ENCODE results near the gene MC2R.

- no peak for TF ChIP-seq EZH2 (IDR thresholded peaks at IDR 0.05; ENCODE audit: borderline replicate concordance, low read length)
- no peak for TF ChIP-seq CTCF (conservative IDR thresholded peaks at IDR 0.05 in 1 of 2, IDR thresholded peaks at IDR 0.05 in 1 of 2; ENCODE audit: extremely low read depth in 1 of 2, insufficient read depth in 1 of 2, low read depth in 1 of 2, low read length in 2 of 2)
Observed at GRCh38 chr18:13889671-13890070, 25.7 kb downstream of the MC2R start.
